Natural killer cell (primary cell): Measurements from ENCODE around the gene RUNX2. TPM values are rescaled to one million over a fixed set of nuclear protein-coding genes. Genes with fewer than 3 reads are reported as not detected.
"Not testable (repeated sequence)": the region's sequence is repeated elsewhere in the genome, so short reads cannot be mapped to it uniquely, and the experiment has no call there.

Source experiments
- ATAC-seq, 3 donors: fragments of 150-1000 bp in 2 of 3; fragments of 200-7000 bp in 1 of 3; cut with Tn5 transposase; 1 replicate in 1 of 3; 2 replicates in 2 of 3; pipeline ENCODE4 v1.10.0; 2021; ENCODE audit warnings: mild to moderate bottlenecking in 2 of 3, moderate library complexity in 2 of 3
- DNase-seq, 2 donors: peaks; one replicate each; pipeline versions ENCODE4 v3.0.0 to v3.0.0-alpha.2; 2013 to 2021; ENCODE audit warnings: mixed read lengths in 1 of 2
- H3K27ac ChIP-seq: one replicate; pipeline ENCODE4 v1.5.1; 2013; ENCODE audit warnings: mild to moderate bottlenecking, low read length
- H3K27me3 ChIP-seq: one replicate; pipeline ENCODE4 v1.6.1; 2013; ENCODE audit warnings: low read length; ENCODE audit not compliant: control insufficient read depth, insufficient read depth
- H3K36me3 ChIP-seq: one replicate; pipeline ENCODE4 v1.6.1; 2013; ENCODE audit warnings: low read length; ENCODE audit not compliant: control insufficient read depth, insufficient read depth
- H3K4me1 ChIP-seq: one replicate; pipeline ENCODE4 v1.6.1; 2013; ENCODE audit warnings: low read length; ENCODE audit not compliant: control insufficient read depth, insufficient read depth
- H3K4me3 ChIP-seq: one replicate; pipeline ENCODE4 v1.5.1; 2013; ENCODE audit warnings: low read length
- H3K9me3 ChIP-seq: one replicate; pipeline ENCODE4 v1.6.1; 2013; ENCODE audit warnings: low read length; ENCODE audit not compliant: control insufficient read depth, insufficient read depth
- H3K27ac Mint-ChIP-seq, 2 donors: one replicate each; pipeline ENCODE4 v1.8.0; 2022; ENCODE audit warnings: mild to moderate bottlenecking in 2 of 2, mixed read lengths in 2 of 2, moderate library complexity in 1 of 2
- H3K27me3 Mint-ChIP-seq, 2 donors: one replicate each; pipeline ENCODE4 v1.8.0; 2022; ENCODE audit warnings: low read depth in 2 of 2, mixed read lengths in 2 of 2
- H3K36me3 Mint-ChIP-seq: one replicate; pipeline ENCODE4 v1.8.0; 2022; ENCODE audit warnings: mixed read lengths
- H3K4me1 Mint-ChIP-seq, 2 donors: one replicate each; pipeline ENCODE4 v1.8.0; 2022; ENCODE audit warnings: mixed read lengths in 2 of 2
- H3K4me3 Mint-ChIP-seq: one replicate; pipeline ENCODE4 v1.8.0; 2022; ENCODE audit warnings: mild to moderate bottlenecking, moderate library complexity, mixed read lengths
- H3K9me3 Mint-ChIP-seq, 2 donors: one replicate each; pipeline ENCODE4 v1.8.0; 2022; ENCODE audit warnings: mixed read lengths in 2 of 2
- WGBS: methylation state at CpG from one replicate; pipeline ENCODE4 v1.1.7; 2013; ENCODE audit warnings: missing lambda C conversion rate; ENCODE audit not compliant: insufficient coverage; 5-methylcytosine and 5-hydroxymethylcytosine counted together
- intact Hi-C: fragments of 100-400 bp; cut with micrococcal nuclease; formaldehyde crosslinking; loops from one replicate; pipeline ENCODE4 v1.14.2; 2022
- total RNA-seq, 4 donors: library from RNA; stranded (reverse); fragments of 120-200 nt in 1 of 4; gene quantifications; one replicate each; pipeline versions ENCODE4 v1.2.3 to v1.2.4, GENCODE V29; 2013 to 2022
- TF ChIP-seq, protein P1 (sequence below): fragments of 200-600 bp; IDR thresholded peaks from one replicate; pipeline ENCODE4 v1.8.0; 2022; ENCODE audit warnings: antibody characterized with exemption

Gene RUNX2
- total RNA-seq, 3 donors from 2014 or later (not counting 1 experiment from before 2014, with no cell fraction given) = 5.0 to 19.2 (median 7.0) TPM

DNA sequence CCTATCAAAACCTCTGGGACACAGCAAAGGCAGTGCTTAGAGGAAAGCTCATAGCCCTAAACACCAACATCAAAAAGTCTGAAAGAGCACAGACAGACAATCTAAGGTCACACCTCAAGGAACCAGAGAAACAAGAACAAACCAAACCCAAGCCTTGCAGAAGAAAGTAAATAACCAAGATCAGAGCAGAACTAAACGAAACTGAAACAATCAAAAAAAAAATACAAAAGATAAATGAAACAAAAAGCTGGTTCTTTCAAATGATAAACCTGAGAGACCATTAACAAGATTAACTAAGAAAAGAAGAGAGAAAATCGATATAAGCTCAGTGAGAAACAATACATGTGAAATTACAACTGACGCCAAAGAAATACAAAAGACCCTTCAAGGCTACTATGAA is 34.8 kb upstream of the RUNX2 start:
- Histone ChIP-seq H3K27me3 (no peaks in the 10 kb centered on the region), H3K4me3 (no peak overlapping the region), H3K27ac (peak overlapping the region; percentile 37), H3K4me1 (no peaks in the 10 kb centered on the region), H3K9me3 (no peaks in the 10 kb centered on the region), H3K36me3 (no peaks in the 10 kb centered on the region)
- TF ChIP-seq, protein P1, sequence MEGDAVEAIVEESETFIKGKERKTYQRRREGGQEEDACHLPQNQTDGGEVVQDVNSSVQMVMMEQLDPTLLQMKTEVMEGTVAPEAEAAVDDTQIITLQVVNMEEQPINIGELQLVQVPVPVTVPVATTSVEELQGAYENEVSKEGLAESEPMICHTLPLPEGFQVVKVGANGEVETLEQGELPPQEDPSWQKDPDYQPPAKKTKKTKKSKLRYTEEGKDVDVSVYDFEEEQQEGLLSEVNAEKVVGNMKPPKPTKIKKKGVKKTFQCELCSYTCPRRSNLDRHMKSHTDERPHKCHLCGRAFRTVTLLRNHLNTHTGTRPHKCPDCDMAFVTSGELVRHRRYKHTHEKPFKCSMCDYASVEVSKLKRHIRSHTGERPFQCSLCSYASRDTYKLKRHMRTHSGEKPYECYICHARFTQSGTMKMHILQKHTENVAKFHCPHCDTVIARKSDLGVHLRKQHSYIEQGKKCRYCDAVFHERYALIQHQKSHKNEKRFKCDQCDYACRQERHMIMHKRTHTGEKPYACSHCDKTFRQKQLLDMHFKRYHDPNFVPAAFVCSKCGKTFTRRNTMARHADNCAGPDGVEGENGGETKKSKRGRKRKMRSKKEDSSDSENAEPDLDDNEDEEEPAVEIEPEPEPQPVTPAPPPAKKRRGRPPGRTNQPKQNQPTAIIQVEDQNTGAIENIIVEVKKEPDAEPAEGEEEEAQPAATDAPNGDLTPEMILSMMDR = no peak
- no CpG with 5 or more reads among the region's 3 CpGs for WGBS
- Mint-ChIP-seq H3K27ac (peak overlapping the region; percentile 3 to 11), H3K4me1 (peaks cover 12 to 20% of the 10 kb centered on the region in 2 donors), H3K4me3 (peak overlapping the region; percentile 1), H3K27me3 (no peaks in the 10 kb centered on the region), H3K36me3 (no peaks in the 10 kb centered on the region), H3K9me3 (no peaks in the 10 kb centered on the region)
- peak in 1 of 2 donors; percentile 20 for DNase-seq
- no peak for ATAC-seq
- intact Hi-C loops = no loop called here

DNA sequence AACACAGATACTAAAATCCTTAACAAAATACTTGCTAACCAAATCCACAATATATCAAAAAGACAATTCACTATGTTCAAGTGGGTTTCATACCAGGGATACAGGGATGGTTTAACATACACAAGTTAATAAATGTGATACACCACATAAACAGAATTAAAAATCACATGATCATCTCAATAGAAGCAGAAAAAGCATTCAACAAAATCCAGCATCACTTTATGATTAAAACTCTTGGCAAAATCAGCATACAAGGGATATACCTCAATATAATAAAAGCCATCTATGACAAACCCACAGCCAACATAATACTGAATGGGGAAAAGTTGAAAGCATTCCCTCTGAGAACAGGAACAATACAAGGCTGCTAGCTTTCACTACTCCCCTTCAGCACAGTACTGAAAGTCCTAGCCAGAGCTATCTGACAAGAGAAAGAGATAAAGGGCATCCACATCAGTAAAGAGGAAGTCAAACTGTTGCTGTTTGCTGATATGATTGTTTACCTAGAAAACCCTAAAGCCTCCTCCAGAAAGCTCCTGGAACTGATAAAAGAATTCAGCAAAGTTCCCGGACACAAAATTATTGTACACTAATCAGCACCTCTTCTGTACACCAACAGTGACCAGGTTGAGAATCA is 33.9 kb upstream of the RUNX2 start:
- H3K36me3 Mint-ChIP-seq, H3K27ac ChIP-seq, H3K27ac Mint-ChIP-seq, DNase-seq, H3K4me1 ChIP-seq, H3K9me3 Mint-ChIP-seq, H3K27me3 Mint-ChIP-seq, H3K9me3 ChIP-seq, intact Hi-C loops, H3K36me3 ChIP-seq, H3K4me3 ChIP-seq, H3K27me3 ChIP-seq, ATAC-seq, H3K4me3 Mint-ChIP-seq: not testable (repeated sequence)
- WGBS = 67% methylated on average over 1 of the region's 1 CpG
- peaks cover 12 to 20% of the 10 kb centered on the region in 2 donors for H3K4me1 Mint-ChIP-seq

DNA sequence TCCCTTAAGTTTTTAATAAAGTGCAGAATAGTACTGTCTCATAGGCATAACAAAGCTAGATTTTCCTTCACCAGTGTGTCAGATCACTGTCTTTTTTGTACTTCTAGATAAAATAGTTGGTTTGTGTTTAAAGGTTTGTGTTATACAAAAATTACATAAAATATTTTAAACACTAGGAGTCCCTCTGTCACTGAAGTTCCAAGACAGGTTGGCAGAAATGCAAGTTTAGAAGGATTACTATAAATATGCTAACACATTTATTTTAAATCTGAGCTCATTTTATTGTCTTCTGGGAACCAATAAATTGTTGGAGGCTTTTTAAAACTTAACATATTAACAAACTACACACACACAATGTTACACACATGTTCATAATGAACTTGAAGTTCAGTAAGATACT is 30.8 kb upstream of the RUNX2 start:
- no peaks in the 10 kb centered on the region for H3K4me1 ChIP-seq
- Mint-ChIP-seq H3K27me3 (no peaks in the 10 kb centered on the region), H3K4me1 (peaks cover 11 to 20% of the 10 kb centered on the region in 2 donors), H3K36me3 (no peaks in the 10 kb centered on the region), H3K4me3 (no peak overlapping the region), H3K27ac (no peak overlapping the region), H3K9me3 (no peaks in the 10 kb centered on the region)
- TF ChIP-seq, protein P1 = no peak
- DNase-seq (no peak), ATAC-seq (no peak)
- no peaks in the 10 kb centered on the region for H3K27me3 ChIP-seq
- intact Hi-C loops = no loop called here
- no peaks in the 10 kb centered on the region for H3K9me3 ChIP-seq
- no peaks in the 10 kb centered on the region for H3K36me3 ChIP-seq
- H3K27ac ChIP-seq = no peak overlapping the region
- no peak overlapping the region for H3K4me3 ChIP-seq

DNA sequence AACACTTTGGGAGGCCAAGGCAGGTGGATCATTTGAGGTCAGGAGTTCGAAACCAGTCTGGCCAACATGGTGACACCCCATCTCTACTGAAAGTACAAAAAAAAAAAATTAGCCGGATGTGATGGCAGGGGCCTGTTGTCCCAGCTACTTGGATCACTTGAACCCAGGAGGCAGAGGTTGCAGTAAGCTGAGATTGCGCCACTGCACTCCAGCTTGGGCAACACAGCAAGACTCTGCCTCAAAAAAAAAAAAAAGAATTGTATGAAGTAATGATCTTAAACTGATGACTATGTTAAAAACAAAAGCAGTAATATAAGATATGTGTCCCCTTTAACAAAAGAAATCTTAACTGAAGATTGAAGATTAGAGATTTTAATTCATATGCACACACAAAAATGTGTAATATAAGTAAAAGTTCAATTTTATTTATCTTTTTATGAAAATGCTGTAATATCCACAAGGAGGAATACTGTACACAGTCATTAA is 29.0 kb upstream of the RUNX2 start:
- no peaks in the 10 kb centered on the region for H3K27me3 ChIP-seq
- no peaks in the 10 kb centered on the region for H3K4me1 ChIP-seq
- Mint-ChIP-seq H3K4me1 (peaks cover 0 to 2% of the 10 kb centered on the region in 2 donors), H3K9me3 (no peaks in the 10 kb centered on the region), H3K4me3 (no peak overlapping the region), H3K27me3 (no peaks in the 10 kb centered on the region), H3K27ac (no peak overlapping the region), H3K36me3 (no peaks in the 10 kb centered on the region)
- no peak overlapping the region for H3K4me3 ChIP-seq
- H3K36me3 ChIP-seq = no peaks in the 10 kb centered on the region
- ATAC-seq = no peak
- TF ChIP-seq, protein P1 = no peak
- no peak overlapping the region for H3K27ac ChIP-seq
- DNase-seq = no peak
- H3K9me3 ChIP-seq = no peaks in the 10 kb centered on the region
- 100% methylated on average over 3 of the region's 3 CpGs for WGBS
- intact Hi-C loops = no loop called here
